IMR-90 (cell line): ENCODE measurements around the gene COL4A1. TPM values are rescaled to one million over a fixed set of nuclear protein-coding genes. Genes with fewer than 3 reads are reported as not detected.

Experiments
- ATAC-seq: fragments of 200-7000 bp; cut with Tn5 transposase; 2 replicates; pipeline ENCODE4 v1.9.1; 2020; ENCODE audit warnings: low read depth, mild to moderate bottlenecking, moderate library complexity
- BruUV-seq: library from RNA; stranded (reverse); fragments of 400-500 nt; replicated peaks from 2 replicates; lab custom pipeline; 2021; lab: Mats Ljungman, UMichigan
- CTCF ChIA-PET: fragments of 300-600 bp; formaldehyde crosslinking; extraction: SDS; loops from one replicate; lab custom pipeline; 2021; ENCODE audit warnings: antibody characterized with exemption; lab: Yijun Ruan, JAX
- POLR2A ChIA-PET: fragments of 300-600 bp; sonication (Branson Sonifier 250); formaldehyde crosslinking; loops from one replicate; lab custom pipeline; 2022; ENCODE audit warnings: antibody characterized with exemption; ENCODE audit not compliant: unreplicated experiment; lab: Charles Lee
- DNase-seq: peaks from one replicate; pipeline ENCODE4 v3.0.0; 2013
- H2AFZ ChIP-seq: replicated peaks from 2 replicates; pipeline ENCODE3; 2013; ENCODE audit warnings: low read length, mild to moderate bottlenecking; ENCODE audit not compliant: poor library complexity
- H2AK5ac ChIP-seq: 2 replicates; pipeline ENCODE4 v1.6.1; 2013; ENCODE audit warnings: low read depth, low read length, inconsistent platforms
- H2AK9ac ChIP-seq: replicated peaks from 2 replicates; pipeline ENCODE3; 2013; ENCODE audit warnings: mild to moderate bottlenecking, low read depth, low read length, moderate library complexity; ENCODE audit not compliant: poor library complexity
- H2BK120ac ChIP-seq: 2 replicates; pipeline ENCODE4 v1.6.1; 2013; ENCODE audit warnings: low read depth, low read length, inconsistent platforms
- H2BK15ac ChIP-seq: 3 replicates; pipeline ENCODE4 v1.6.1; 2013; ENCODE audit warnings: low read depth, low read length, inconsistent platforms
- H2BK20ac ChIP-seq: 2 replicates; pipeline ENCODE4 v1.6.1; 2013; ENCODE audit warnings: low read depth, mild to moderate bottlenecking, inconsistent platforms, low read length, moderate library complexity
- H2BK5ac ChIP-seq: 2 replicates; pipeline ENCODE4 v1.6.1; 2013; ENCODE audit warnings: mild to moderate bottlenecking, low read depth, low read length, inconsistent platforms; ENCODE audit not compliant: poor library complexity, severe bottlenecking
- H3K14ac ChIP-seq: replicated peaks from 2 replicates; pipeline ENCODE4 v1.6.1; 2013; ENCODE audit warnings: low read depth, low read length, inconsistent platforms
- H3K18ac ChIP-seq: 2 replicates; pipeline ENCODE4 v1.6.1; 2013; ENCODE audit warnings: low read depth, low read length, control low read depth
- H3K23ac ChIP-seq: 2 replicates; pipeline ENCODE4 v1.6.1; 2013; ENCODE audit warnings: low read depth, low read length, inconsistent platforms
- H3K27ac ChIP-seq: 2 replicates; pipeline ENCODE4 v1.5.1; 2013; ENCODE audit warnings: mild to moderate bottlenecking, control low read depth, low read length; ENCODE audit not compliant: insufficient read depth
- H3K27me3 ChIP-seq: 2 replicates; pipeline ENCODE4 v1.6.1; 2013; ENCODE audit warnings: low read length; ENCODE audit not compliant: control insufficient read depth, insufficient read depth
- H3K36me3 ChIP-seq: 2 replicates; pipeline ENCODE4 v1.6.1; 2013; ENCODE audit warnings: low read length, mixed read lengths; ENCODE audit not compliant: control insufficient read depth, insufficient read depth
- H3K4ac ChIP-seq: 2 replicates; pipeline ENCODE4 v1.6.1; 2013; ENCODE audit warnings: low read depth, low read length, inconsistent platforms
- H3K4me1 ChIP-seq: 2 replicates; pipeline ENCODE4 v1.6.1; 2013; ENCODE audit warnings: low read length, mixed read lengths; ENCODE audit not compliant: control insufficient read depth, insufficient read depth
- H3K4me2 ChIP-seq: 2 replicates; pipeline ENCODE4 v1.6.1; 2013; ENCODE audit warnings: low read depth, mild to moderate bottlenecking, control low read depth, low read length, moderate library complexity
- H3K4me3 ChIP-seq: 2 replicates; pipeline ENCODE4 v1.5.1; 2013; ENCODE audit warnings: low read depth, mild to moderate bottlenecking, control low read depth, low read length, moderate library complexity; ENCODE audit not compliant: insufficient read depth
- H3K56ac ChIP-seq: 2 replicates; pipeline ENCODE4 v1.6.1; 2013; ENCODE audit warnings: low read length, inconsistent platforms; ENCODE audit not compliant: insufficient read depth; ENCODE audit errors: extremely low read depth
- H3K79me1 ChIP-seq, 2 experiments: 2 replicates each; pipeline ENCODE4 v1.6.1; 2013; ENCODE audit warnings: low read length in 2 of 2, inconsistent platforms in 1 of 2, low read depth in 1 of 2
- H3K9ac ChIP-seq: 2 replicates; pipeline ENCODE4 v1.6.1; 2013; ENCODE audit warnings: low read depth, low read length, control low read depth
- H3K9me1 ChIP-seq: 2 replicates; pipeline ENCODE4 v1.6.1; 2013; ENCODE audit warnings: low read length, inconsistent platforms; ENCODE audit not compliant: insufficient read depth
- H3K9me3 ChIP-seq: 2 replicates; pipeline ENCODE4 v1.6.1; 2013; ENCODE audit warnings: low read length; ENCODE audit not compliant: control insufficient read depth, insufficient read depth
- H4K20me1 ChIP-seq: 2 replicates; pipeline ENCODE4 v1.6.1; 2013; ENCODE audit warnings: low read length, inconsistent platforms; ENCODE audit not compliant: insufficient read depth
- H4K5ac ChIP-seq: 2 replicates; pipeline ENCODE4 v1.6.1; 2013; ENCODE audit warnings: mild to moderate bottlenecking, low read depth, low read length, control low read depth
- H4K8ac ChIP-seq, 2 experiments: 2 replicates each; pipeline ENCODE4 v1.6.1; 2013; ENCODE audit warnings: low read depth in 2 of 2, low read length in 2 of 2, control low read depth in 1 of 2, inconsistent platforms in 1 of 2
- H4K91ac ChIP-seq: 2 replicates; pipeline ENCODE4 v1.6.1; 2013; ENCODE audit warnings: low read depth, low read length, inconsistent platforms; ENCODE audit not compliant: insufficient read depth
- BHLHE40 ChIP-seq: fragments of 150-350 bp; IDR thresholded peaks from 2 replicates; pipeline ENCODE4 v1.6.1; 2016; ENCODE audit warnings: mild to moderate bottlenecking, low read depth, low read length
- CEBPB ChIP-seq: IDR thresholded peaks from 2 replicates; pipeline ENCODE4 v1.6.1; 2012; ENCODE audit warnings: low read depth, low read length, improper control_type of control experiment
- CHD1 ChIP-seq: IDR thresholded peaks from 2 replicates; pipeline ENCODE4 v1.6.1; 2012; ENCODE audit warnings: low read depth, low read length, improper control_type of control experiment
- FOS ChIP-seq: fragments of 150-350 bp; IDR thresholded peaks from 2 replicates; pipeline ENCODE4 v1.6.1; 2016; ENCODE audit warnings: low read depth, low read length
- MAFK ChIP-seq: IDR thresholded peaks from 2 replicates; pipeline ENCODE4 v1.6.1; 2012; ENCODE audit warnings: low read depth, low read length, improper control_type of control experiment
- whole genome bisulfite sequencing, 2 experiments: methylation state at CpG; one replicate each; pipeline versions ENCODE4 v1.1.5 to v1.1.7; 2013; ENCODE audit warnings: missing lambda C conversion rate in 2 of 2; ENCODE audit not compliant: insufficient read length in 1 of 2; ENCODE audit errors: extremely low coverage in 2 of 2; 5-methylcytosine and 5-hydroxymethylcytosine counted together
- dilution Hi-C: fragments of 300-500 bp; cut with HindIII; formaldehyde crosslinking; loops from one replicate; pipeline ENCODE4 v1.14.3; 2018; ENCODE audit warnings: low sequenced_read_pairs; ENCODE audit not compliant: unreplicated experiment
- in situ Hi-C: fragments of 300-500 bp; cut with MboI; formaldehyde crosslinking; loops from 3 replicates; pipeline ENCODE4 v1.14.3; 2019; ENCODE audit warnings: low sequenced_read_pairs, inconsistent platforms, mixed read lengths
- intact Hi-C: fragments of 100-400 bp; cut with micrococcal nuclease; formaldehyde crosslinking; loops from 2 replicates; pipeline ENCODE4 v1.10.0; 2022
- polyA plus RNA-seq, 3 experiments: library from polyadenylated mRNA; depleted of rRNA; stranded (reverse); fragments of >200 nt; gene quantifications; 2 replicates each; pipeline ENCODE4 v1.2.3, GENCODE V29; 2012; ENCODE audit warnings: low replicate concordance in 1 of 3
- total RNA-seq: library from RNA; depleted of rRNA; stranded (reverse); fragments of >200 nt; gene quantifications from 2 replicates; pipeline ENCODE4 v1.2.3, GENCODE V29; 2012
- TF ChIP-seq, protein P1 (sequence below): conservative IDR thresholded peaks from 2 replicates; pipeline ENCODE4 v1.5.1; 2012; ENCODE audit warnings: mild to moderate bottlenecking, low read depth, low read length, improper control_type of control experiment

Gene COL4A1
- total and polyA plus RNA-seq, 2 of the 4 experiments (the other 2 are of a cell fraction), result 230 to 337 TPM

DNA sequence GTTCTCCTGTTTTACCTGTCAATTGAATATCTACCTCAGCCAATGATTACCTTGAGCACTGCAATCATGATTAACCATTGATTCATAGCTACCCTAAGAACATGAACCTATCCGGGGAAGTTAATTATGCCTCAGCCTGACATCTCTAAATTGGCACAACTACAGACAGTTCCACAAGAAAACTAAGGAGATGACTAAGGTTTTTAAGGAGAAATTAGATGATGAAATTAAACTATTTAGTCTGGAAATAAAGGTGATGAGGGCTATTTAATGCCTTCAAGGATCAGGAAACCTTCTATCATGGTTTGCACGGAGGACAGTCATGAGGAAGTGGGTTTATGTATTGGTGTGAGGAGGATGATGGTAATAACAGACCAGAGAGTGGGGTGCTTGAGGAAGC lies 203.4 kb downstream of the COL4A1 start:
- TF ChIP-seq BHLHE40 (no peak), CEBPB (no peak), CHD1 (no peak), FOS (no peak), MAFK (no peak)
- TF ChIP-seq, protein P1, sequence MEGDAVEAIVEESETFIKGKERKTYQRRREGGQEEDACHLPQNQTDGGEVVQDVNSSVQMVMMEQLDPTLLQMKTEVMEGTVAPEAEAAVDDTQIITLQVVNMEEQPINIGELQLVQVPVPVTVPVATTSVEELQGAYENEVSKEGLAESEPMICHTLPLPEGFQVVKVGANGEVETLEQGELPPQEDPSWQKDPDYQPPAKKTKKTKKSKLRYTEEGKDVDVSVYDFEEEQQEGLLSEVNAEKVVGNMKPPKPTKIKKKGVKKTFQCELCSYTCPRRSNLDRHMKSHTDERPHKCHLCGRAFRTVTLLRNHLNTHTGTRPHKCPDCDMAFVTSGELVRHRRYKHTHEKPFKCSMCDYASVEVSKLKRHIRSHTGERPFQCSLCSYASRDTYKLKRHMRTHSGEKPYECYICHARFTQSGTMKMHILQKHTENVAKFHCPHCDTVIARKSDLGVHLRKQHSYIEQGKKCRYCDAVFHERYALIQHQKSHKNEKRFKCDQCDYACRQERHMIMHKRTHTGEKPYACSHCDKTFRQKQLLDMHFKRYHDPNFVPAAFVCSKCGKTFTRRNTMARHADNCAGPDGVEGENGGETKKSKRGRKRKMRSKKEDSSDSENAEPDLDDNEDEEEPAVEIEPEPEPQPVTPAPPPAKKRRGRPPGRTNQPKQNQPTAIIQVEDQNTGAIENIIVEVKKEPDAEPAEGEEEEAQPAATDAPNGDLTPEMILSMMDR, result no peak
- H2BK5ac ChIP-seq, result no peak overlapping the region
- peaks cover 5% of the 10 kb centered on the region; the same call in 1 of the 2 replicates for H3K4me1 ChIP-seq
- no peak overlapping the region for H3K4me3 ChIP-seq
- H3K9me1 ChIP-seq, result peaks cover 5% of the 10 kb centered on the region
- H3K9me3 ChIP-seq, result peaks cover 7% of the 10 kb centered on the region
- 38% methylated on average over 1 of the region's 2 CpGs; no CpG with 5 or more reads in 1 of the 2 experiments for WGBS, 2 experiments
- no peaks in the 10 kb centered on the region for H3K27me3 ChIP-seq
- in situ Hi-C loops, result loop anchor here (25.0 kb wide), 1 partner anchor 741 kb away; no protein-coding TSS in a partner anchor
- H2BK15ac ChIP-seq, result no peak overlapping the region
- H4K8ac ChIP-seq, result no peak overlapping the region
- H3K4me2 ChIP-seq, result no peak overlapping the region
- no peak overlapping the region for H3K9ac ChIP-seq
- no peak overlapping the region for H2AFZ ChIP-seq
- DNase-seq, result no peak
- no TSS peak for BruUV-seq
- no peak overlapping the region for H2BK120ac ChIP-seq
- no peak for ATAC-seq
- H3K18ac ChIP-seq, result no peak overlapping the region
- no peaks in the 10 kb centered on the region for H3K79me1 ChIP-seq
- H2AK5ac ChIP-seq, result no peak overlapping the region
- no peak overlapping the region for H3K56ac ChIP-seq
- no peak overlapping the region for H3K4ac ChIP-seq
- no peaks in the 10 kb centered on the region for H4K20me1 ChIP-seq
- ChIA-PET CTCF (interaction anchor here (0.6 to 0.9 kb wide), 2 partner anchors 234 to 652 kb away, joined by 4 to 7 read pairs; no protein-coding TSS in a partner anchor), POLR2A (interaction anchor here (0.5 kb wide), 1 partner anchor 148 kb away, joined by 11 read pairs; no protein-coding TSS in a partner anchor)
- H3K14ac ChIP-seq, result no peak overlapping the region
- no peak overlapping the region for H3K27ac ChIP-seq
- no peak overlapping the region for H2BK20ac ChIP-seq
- dilution Hi-C loops, result loop anchor here (25.0 kb wide), 1 partner anchor 316 kb away; the partner anchor contains the start of gene IRS2
- H4K91ac ChIP-seq, result no peak overlapping the region
- intact Hi-C loops, result loop anchor here (2.0 kb wide), 1 partner anchor 229 kb away; no protein-coding TSS in a partner anchor
- no peak overlapping the region for H3K23ac ChIP-seq
- no peaks in the 10 kb centered on the region for H3K36me3 ChIP-seq
- no peak overlapping the region for H2AK9ac ChIP-seq
- no peak overlapping the region for H4K5ac ChIP-seq
